HEK293 (cell line): ENCODE data around the gene UCKL1.
A peak's percentile ranks its signal among the peaks of the same experiment; 100 is the strongest.

ENCODE experiments used
- BCL11B ChIP-seq: fragments of 450-650 bp; formaldehyde crosslinking; IDR thresholded peaks from 2 replicates; pipeline ENCODE4 v1.5.1; 2016; ENCODE audit warnings: low read depth, missing biosample characterization, missing genetic modification characterization
- BCL6B ChIP-seq: fragments of 450-650 bp; formaldehyde crosslinking; IDR thresholded peaks from 2 replicates; pipeline ENCODE4 v1.5.1; 2017; ENCODE audit warnings: missing biosample characterization, missing genetic modification characterization
- ELK4 ChIP-seq: IDR thresholded peaks from 2 replicates; pipeline ENCODE4 v1.6.1; 2011; ENCODE audit warnings: mild to moderate bottlenecking, low read depth, low read length, borderline replicate concordance
- INSM2 ChIP-seq: fragments of 450-650 bp; formaldehyde crosslinking; IDR thresholded peaks from 2 replicates; pipeline ENCODE4 v1.5.1; 2016; ENCODE audit warnings: missing biosample characterization, missing genetic modification characterization
- KLF1 ChIP-seq: fragments of 450-650 bp; formaldehyde crosslinking; IDR thresholded peaks from 2 replicates; pipeline ENCODE4 v1.5.1; 2016; ENCODE audit warnings: missing biosample characterization, missing genetic modification characterization
- KLF7 ChIP-seq: fragments of 450-650 bp; formaldehyde crosslinking; IDR thresholded peaks from 2 replicates; pipeline ENCODE4 v1.5.1; 2016; ENCODE audit warnings: missing biosample characterization, missing genetic modification characterization, borderline replicate concordance
- MZF1 ChIP-seq: fragments of 450-650 bp; formaldehyde crosslinking; IDR thresholded peaks from 2 replicates; pipeline ENCODE4 v1.5.1; 2017; ENCODE audit warnings: missing biosample characterization, missing genetic modification characterization, borderline replicate concordance
- SALL2 ChIP-seq: fragments of 450-650 bp; formaldehyde crosslinking; IDR thresholded peaks from 2 replicates; pipeline ENCODE4 v1.5.0; 2017; ENCODE audit warnings: missing biosample characterization, mild to moderate bottlenecking, missing genetic modification characterization, borderline replicate concordance
- SCRT1 ChIP-seq: fragments of 450-650 bp; formaldehyde crosslinking; IDR thresholded peaks from 2 replicates; pipeline ENCODE4 v1.5.1; 2016; ENCODE audit warnings: missing biosample characterization, missing genetic modification characterization, borderline replicate concordance
- SCRT2 ChIP-seq: fragments of 450-650 bp; formaldehyde crosslinking; IDR thresholded peaks from 2 replicates; pipeline ENCODE4 v1.5.1; 2016; ENCODE audit warnings: missing biosample characterization, missing genetic modification characterization
- ZBTB49 ChIP-seq: fragments of 450-650 bp; formaldehyde crosslinking; IDR thresholded peaks from 2 replicates; pipeline ENCODE4 v1.5.1; 2016; ENCODE audit warnings: missing biosample characterization, missing genetic modification characterization, low read depth
- ZEB2 ChIP-seq: fragments of 450-650 bp; formaldehyde crosslinking; IDR thresholded peaks from 2 replicates; pipeline ENCODE4 v1.5.1; 2016; ENCODE audit warnings: missing biosample characterization, missing genetic modification characterization
- ZFHX2 ChIP-seq: fragments of 450-650 bp; formaldehyde crosslinking; conservative IDR thresholded peaks from 2 replicates; pipeline ENCODE4 v1.5.1; 2016; ENCODE audit warnings: missing biosample characterization, missing genetic modification characterization
- ZNF133 ChIP-seq: fragments of 450-650 bp; formaldehyde crosslinking; IDR thresholded peaks from 2 replicates; pipeline ENCODE4 v1.5.1; 2016; ENCODE audit warnings: missing biosample characterization, missing genetic modification characterization
- ZNF138 ChIP-seq: fragments of 450-650 bp; formaldehyde crosslinking; IDR thresholded peaks from 2 replicates; pipeline ENCODE4 v1.5.1; 2016; ENCODE audit warnings: missing biosample characterization, missing genetic modification characterization, borderline replicate concordance
- ZNF146 ChIP-seq: fragments of 450-650 bp; formaldehyde crosslinking; IDR thresholded peaks from 2 replicates; pipeline ENCODE4 v1.5.1; 2016; ENCODE audit warnings: missing biosample characterization, missing genetic modification characterization
- ZNF148 ChIP-seq: fragments of 450-650 bp; formaldehyde crosslinking; IDR thresholded peaks from 2 replicates; pipeline ENCODE4 v1.5.0; 2017; ENCODE audit warnings: missing biosample characterization, missing genetic modification characterization, borderline replicate concordance
- ZNF18 ChIP-seq: fragments of 450-650 bp; formaldehyde crosslinking; IDR thresholded peaks from 2 replicates; pipeline ENCODE4 v1.5.1; 2016; ENCODE audit warnings: missing biosample characterization, missing genetic modification characterization
- ZNF19 ChIP-seq: fragments of 450-650 bp; formaldehyde crosslinking; IDR thresholded peaks from 2 replicates; pipeline ENCODE4; 2016; ENCODE audit warnings: missing biosample characterization, missing genetic modification characterization, low read depth
- ZNF239 ChIP-seq: fragments of 450-650 bp; formaldehyde crosslinking; IDR thresholded peaks from 2 replicates; pipeline ENCODE4 v1.5.1; 2016; ENCODE audit warnings: missing biosample characterization, missing genetic modification characterization
- ZNF24 ChIP-seq: fragments of 450-650 bp; formaldehyde crosslinking; IDR thresholded peaks from 2 replicates; pipeline ENCODE4 v1.5.1; 2016; ENCODE audit warnings: missing biosample characterization, missing genetic modification characterization
- ZNF280C ChIP-seq: fragments of 450-650 bp; formaldehyde crosslinking; IDR thresholded peaks from 2 replicates; pipeline ENCODE4 v1.5.1; 2016; ENCODE audit warnings: missing biosample characterization, missing genetic modification characterization
- ZNF548 ChIP-seq: fragments of 450-650 bp; formaldehyde crosslinking; IDR thresholded peaks from 2 replicates; pipeline ENCODE4 v1.5.1; 2016; ENCODE audit warnings: missing biosample characterization, missing genetic modification characterization
- ZNF558 ChIP-seq: fragments of 450-650 bp; formaldehyde crosslinking; IDR thresholded peaks from 2 replicates; pipeline ENCODE4 v1.5.1; 2016; ENCODE audit warnings: missing biosample characterization, missing genetic modification characterization
- ZNF610 ChIP-seq: fragments of 450-650 bp; formaldehyde crosslinking; IDR thresholded peaks from 2 replicates; pipeline ENCODE4 v1.5.1; 2016; ENCODE audit warnings: missing biosample characterization, missing genetic modification characterization, borderline replicate concordance
- ZNF660 ChIP-seq: fragments of 450-650 bp; IDR thresholded peaks from 2 replicates; pipeline ENCODE4 v1.5.1; 2018; ENCODE audit warnings: missing biosample characterization, mild to moderate bottlenecking, missing genetic modification characterization
- ZNF670 ChIP-seq: fragments of 450-650 bp; formaldehyde crosslinking; IDR thresholded peaks from 2 replicates; pipeline ENCODE4 v1.5.1; 2016; ENCODE audit warnings: missing biosample characterization, missing genetic modification characterization, low read depth
- ZSCAN23 ChIP-seq: fragments of 450-650 bp; formaldehyde crosslinking; IDR thresholded peaks from 2 replicates; pipeline ENCODE4 v1.5.1; 2016; ENCODE audit warnings: missing biosample characterization, missing genetic modification characterization

Gene UCKL1

GRCh38 chr20:63952769-63953168 lies 3.4 kb downstream of the UCKL1 start (continued):
- TF ChIP-seq ZNF148 (no peak), SCRT1 (0 out of 2 replicates have a peak, but pooled peaks have one; percentile 33), ZNF133 (tag by site-specific recombination) (no peak), ZNF239 (no peak), SCRT2 (peak; percentile 65), ZNF670 (tag by site-specific recombination) (no peak), ZNF558 (tag by site-specific recombination) (no peak), ZFHX2 (tag by site-specific recombination) (0 out of 2 replicates have a peak, but pooled peaks have one; percentile 10), KLF1 (tag by site-specific recombination) (peak; percentile 86), ZBTB49 (tag by site-specific recombination) (no peak), ZNF548 (no peak), ZNF610 (tag by site-specific recombination) (no peak), BCL11B (tag by site-specific recombination) (no peak), ZNF146 (tag by site-specific recombination) (no peak), ZEB2 (no peak), SALL2 (no peak), ZSCAN23 (tag by site-specific recombination) (no peak), INSM2 (tag by site-specific recombination) (no peak), ZNF24 (no peak), BCL6B (tag by site-specific recombination) (no peak), ZNF660 (tag by site-specific recombination) (no peak), ZNF280C (tag by site-specific recombination) (no peak), ELK4 (no peak), ZNF138 (tag by site-specific recombination) (no peak), KLF7 (tag by site-specific recombination) (0 out of 2 replicates have a peak, but pooled peaks have one; percentile 15), ZNF19 (tag by site-specific recombination) (no peak), ZNF18 (no peak), MZF1 (no peak)
